Measurements from ENCODE around the gene SCAF1.

DNA sequence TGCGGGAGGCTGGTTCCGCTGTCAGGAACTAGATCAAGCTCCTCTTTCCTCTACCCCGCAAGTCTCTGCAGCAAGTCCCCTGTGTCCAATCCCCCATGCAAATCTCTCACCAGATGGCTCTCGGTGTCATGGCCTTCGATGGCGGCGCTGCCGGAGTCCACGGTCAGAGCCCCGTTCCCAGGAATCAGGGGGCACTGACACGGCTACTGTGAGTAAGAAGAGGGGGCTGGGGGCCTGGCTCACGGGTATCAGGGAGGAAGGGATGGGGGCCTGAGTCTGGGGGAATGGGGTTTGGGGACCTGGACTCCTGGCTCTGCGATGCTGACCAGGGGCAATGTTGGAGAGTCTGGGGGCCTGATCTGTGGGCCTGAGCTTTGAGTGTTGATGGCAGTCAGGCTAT lies 4.0 kb downstream of the SCAF1 start:
- TF ChIP-seq, protein P1, sequence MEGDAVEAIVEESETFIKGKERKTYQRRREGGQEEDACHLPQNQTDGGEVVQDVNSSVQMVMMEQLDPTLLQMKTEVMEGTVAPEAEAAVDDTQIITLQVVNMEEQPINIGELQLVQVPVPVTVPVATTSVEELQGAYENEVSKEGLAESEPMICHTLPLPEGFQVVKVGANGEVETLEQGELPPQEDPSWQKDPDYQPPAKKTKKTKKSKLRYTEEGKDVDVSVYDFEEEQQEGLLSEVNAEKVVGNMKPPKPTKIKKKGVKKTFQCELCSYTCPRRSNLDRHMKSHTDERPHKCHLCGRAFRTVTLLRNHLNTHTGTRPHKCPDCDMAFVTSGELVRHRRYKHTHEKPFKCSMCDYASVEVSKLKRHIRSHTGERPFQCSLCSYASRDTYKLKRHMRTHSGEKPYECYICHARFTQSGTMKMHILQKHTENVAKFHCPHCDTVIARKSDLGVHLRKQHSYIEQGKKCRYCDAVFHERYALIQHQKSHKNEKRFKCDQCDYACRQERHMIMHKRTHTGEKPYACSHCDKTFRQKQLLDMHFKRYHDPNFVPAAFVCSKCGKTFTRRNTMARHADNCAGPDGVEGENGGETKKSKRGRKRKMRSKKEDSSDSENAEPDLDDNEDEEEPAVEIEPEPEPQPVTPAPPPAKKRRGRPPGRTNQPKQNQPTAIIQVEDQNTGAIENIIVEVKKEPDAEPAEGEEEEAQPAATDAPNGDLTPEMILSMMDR (conservative IDR thresholded peaks at IDR 0.05; ENCODE audit: low read depth, low read length) = no peak
- no peak for TF ChIP-seq EZH2 (IDR thresholded peaks at IDR 0.05; ENCODE audit: low read length, unreplicated experiment)

Measured in PC-3 (cell line).